ENCODE measurements around the gene SRRD. TPM values are rescaled to one million over a fixed set of nuclear protein-coding genes. Genes with fewer than 3 reads are reported as not detected.

Gene SRRD
- total and polyA plus RNA-seq, 2 of the 13 experiments (the other 11 are each of a cell fraction or from before 2014, with no cell fraction given), result 22.8 to 36.6 TPM

GRCh38 chr22:26483439-26484359, at the start of gene SRRD, which contains the start of gene HPS4 (continued):
- no peak for TF ChIP-seq HNRNPH1 (optimal IDR thresholded peaks at IDR 0.05; ENCODE audit: low read depth, low read length)
- no peak; the same call in 1 of the 2 replicates for TF ChIP-seq ZMYM2 (CRISPR knock-in tag; IDR thresholded peaks at IDR 0.05)
- no peak for TF ChIP-seq ZNF790 (CRISPR knock-in tag; IDR thresholded peaks at IDR 0.05; ENCODE audit: borderline replicate concordance)
- TF ChIP-seq ZMAT3 (CRISPR knock-in tag; conservative IDR thresholded peaks at IDR 0.05), result no peak; the same call in 1 of the 2 replicates
- TF ChIP-seq BHLHE40 (IDR thresholded peaks at IDR 0.05; ENCODE audit: low read length), result peak; percentile 89
- TF ChIP-seq CCAR2 (optimal IDR thresholded peaks at IDR 0.05; ENCODE audit: low read depth, low read length), result peak; percentile 15
- peak; percentile 71; the same call in 1 of the 2 replicates for TF ChIP-seq KLF9 (CRISPR knock-in tag; IDR thresholded peaks at IDR 0.05; ENCODE audit: low read depth)
- TF ChIP-seq ATM (IDR thresholded peaks at IDR 0.05; ENCODE audit: borderline replicate concordance), result no peak
- TF ChIP-seq, protein P1, sequence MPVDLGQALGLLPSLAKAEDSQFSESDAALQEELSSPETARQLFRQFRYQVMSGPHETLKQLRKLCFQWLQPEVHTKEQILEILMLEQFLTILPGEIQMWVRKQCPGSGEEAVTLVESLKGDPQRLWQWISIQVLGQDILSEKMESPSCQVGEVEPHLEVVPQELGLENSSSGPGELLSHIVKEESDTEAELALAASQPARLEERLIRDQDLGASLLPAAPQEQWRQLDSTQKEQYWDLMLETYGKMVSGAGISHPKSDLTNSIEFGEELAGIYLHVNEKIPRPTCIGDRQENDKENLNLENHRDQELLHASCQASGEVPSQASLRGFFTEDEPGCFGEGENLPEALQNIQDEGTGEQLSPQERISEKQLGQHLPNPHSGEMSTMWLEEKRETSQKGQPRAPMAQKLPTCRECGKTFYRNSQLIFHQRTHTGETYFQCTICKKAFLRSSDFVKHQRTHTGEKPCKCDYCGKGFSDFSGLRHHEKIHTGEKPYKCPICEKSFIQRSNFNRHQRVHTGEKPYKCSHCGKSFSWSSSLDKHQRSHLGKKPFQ (CRISPR knock-in tag; IDR thresholded peaks at IDR 0.05; ENCODE audit: insufficient replicate concordance), result peak; percentile 74
- no peak for TF ChIP-seq MTA3 (CRISPR knock-in tag; IDR thresholded peaks at IDR 0.05)
- no peak for TF ChIP-seq ZNF75D (CRISPR knock-in tag; IDR thresholded peaks at IDR 0.05; ENCODE audit: borderline replicate concordance)
- TF ChIP-seq ZNF326 (CRISPR knock-in tag; IDR thresholded peaks at IDR 0.05; ENCODE audit: borderline replicate concordance), result no peak
- TF ChIP-seq HDAC2 (CRISPR knock-in tag; IDR thresholded peaks at IDR 0.05), result peak; percentile 73; the same call in 1 of the 2 replicates
- TF ChIP-seq, protein P2, sequence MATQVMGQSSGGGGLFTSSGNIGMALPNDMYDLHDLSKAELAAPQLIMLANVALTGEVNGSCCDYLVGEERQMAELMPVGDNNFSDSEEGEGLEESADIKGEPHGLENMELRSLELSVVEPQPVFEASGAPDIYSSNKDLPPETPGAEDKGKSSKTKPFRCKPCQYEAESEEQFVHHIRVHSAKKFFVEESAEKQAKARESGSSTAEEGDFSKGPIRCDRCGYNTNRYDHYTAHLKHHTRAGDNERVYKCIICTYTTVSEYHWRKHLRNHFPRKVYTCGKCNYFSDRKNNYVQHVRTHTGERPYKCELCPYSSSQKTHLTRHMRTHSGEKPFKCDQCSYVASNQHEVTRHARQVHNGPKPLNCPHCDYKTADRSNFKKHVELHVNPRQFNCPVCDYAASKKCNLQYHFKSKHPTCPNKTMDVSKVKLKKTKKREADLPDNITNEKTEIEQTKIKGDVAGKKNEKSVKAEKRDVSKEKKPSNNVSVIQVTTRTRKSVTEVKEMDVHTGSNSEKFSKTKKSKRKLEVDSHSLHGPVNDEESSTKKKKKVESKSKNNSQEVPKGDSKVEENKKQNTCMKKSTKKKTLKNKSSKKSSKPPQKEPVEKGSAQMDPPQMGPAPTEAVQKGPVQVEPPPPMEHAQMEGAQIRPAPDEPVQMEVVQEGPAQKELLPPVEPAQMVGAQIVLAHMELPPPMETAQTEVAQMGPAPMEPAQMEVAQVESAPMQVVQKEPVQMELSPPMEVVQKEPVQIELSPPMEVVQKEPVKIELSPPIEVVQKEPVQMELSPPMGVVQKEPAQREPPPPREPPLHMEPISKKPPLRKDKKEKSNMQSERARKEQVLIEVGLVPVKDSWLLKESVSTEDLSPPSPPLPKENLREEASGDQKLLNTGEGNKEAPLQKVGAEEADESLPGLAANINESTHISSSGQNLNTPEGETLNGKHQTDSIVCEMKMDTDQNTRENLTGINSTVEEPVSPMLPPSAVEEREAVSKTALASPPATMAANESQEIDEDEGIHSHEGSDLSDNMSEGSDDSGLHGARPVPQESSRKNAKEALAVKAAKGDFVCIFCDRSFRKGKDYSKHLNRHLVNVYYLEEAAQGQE (IDR thresholded peaks at IDR 0.05; ENCODE audit: borderline replicate concordance in 1 of 2, low read depth in 1 of 2, low read length in 2 of 2), result peak in 1 of 2 experiments; percentile 37; a peak in 1 of 4 replicates
- no peak for TF ChIP-seq ZNF775 (CRISPR knock-in tag; IDR thresholded peaks at IDR 0.05; ENCODE audit: borderline replicate concordance)
- TF ChIP-seq KDM1A (CRISPR knock-in tag; IDR thresholded peaks at IDR 0.05), result peak; percentile 98
- no peak for TF ChIP-seq ZNF780A (CRISPR knock-in tag; IDR thresholded peaks at IDR 0.05)
- TF ChIP-seq ZNF430 (CRISPR knock-in tag; IDR thresholded peaks at IDR 0.05), result no peak
- TF ChIP-seq MBNL3 (CRISPR knock-in tag; conservative IDR thresholded peaks at IDR 0.05), result no peak
- TF ChIP-seq, protein P3, sequence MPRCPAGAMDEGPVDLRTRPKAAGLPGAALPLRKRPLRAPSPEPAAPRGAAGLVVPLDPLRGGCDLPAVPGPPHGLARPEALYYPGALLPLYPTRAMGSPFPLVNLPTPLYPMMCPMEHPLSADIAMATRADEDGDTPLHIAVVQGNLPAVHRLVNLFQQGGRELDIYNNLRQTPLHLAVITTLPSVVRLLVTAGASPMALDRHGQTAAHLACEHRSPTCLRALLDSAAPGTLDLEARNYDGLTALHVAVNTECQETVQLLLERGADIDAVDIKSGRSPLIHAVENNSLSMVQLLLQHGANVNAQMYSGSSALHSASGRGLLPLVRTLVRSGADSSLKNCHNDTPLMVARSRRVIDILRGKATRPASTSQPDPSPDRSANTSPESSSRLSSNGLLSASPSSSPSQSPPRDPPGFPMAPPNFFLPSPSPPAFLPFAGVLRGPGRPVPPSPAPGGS (CRISPR knock-in tag; IDR thresholded peaks at IDR 0.05), result peak; percentile 90
- no peak for TF ChIP-seq ZBTB1 (CRISPR knock-in tag; IDR thresholded peaks at IDR 0.05; ENCODE audit: borderline replicate concordance)
- TF ChIP-seq ZNF672 (CRISPR knock-in tag; IDR thresholded peaks at IDR 0.05), result no peak
- 0 out of 2 replicates have a peak, but pooled peaks have one; percentile 26 for TF ChIP-seq TOPORS (CRISPR knock-in tag; IDR thresholded peaks at IDR 0.05)
- no peak for TF ChIP-seq FIP1L1 (IDR thresholded peaks at IDR 0.05; ENCODE audit: borderline replicate concordance, insufficient read depth, low read depth, low read length)
